GM19240 (cell line): ENCODE results near the gene ZBTB7A.

Experiments used
- DNase-seq: peaks from one replicate; pipeline ENCODE4 v3.0.0; 2011; ENCODE audit warnings: low spot score; ENCODE audit not compliant: insufficient read length

ZBTB7A gene

GRCh38 chr19:4066682-4067395 is at the start of gene ZBTB7A:
TSS of gene ZBTB7A (minus strand) at chr19:4066899. CDS start at chr19:4055232, 11,667 bp downstream.
- DNase-seq: no peak

GRCh38 chr19:4115818-4116385 is 49.2 kb upstream of the ZBTB7A start:
- DNase-seq: no peak

GRCh38 chr19:4115050-4115817 is 48.5 kb upstream of the ZBTB7A start:
- DNase-seq: peak; percentile 89

- DNase-seq: no peak
These were observed 47.5 kb upstream of the ZBTB7A start for GRCh38 chr19:4114181-4114580.

- DNase-seq: no peak
These were observed 46.8 kb upstream of the ZBTB7A start for GRCh38 chr19:4113398-4114088.

- no peak for DNase-seq
These were observed 45.7 kb upstream of the ZBTB7A start for GRCh38 chr19:4112367-4112766.

GRCh38 chr19:4109626-4109945 is 42.9 kb upstream of the ZBTB7A start:
- DNase-seq: no peak

GRCh38 chr19:4108767-4109625 is 42.3 kb upstream of the ZBTB7A start:
- DNase-seq: peak; percentile 82

- DNase-seq: no peak
These were observed 36.4 kb upstream of the ZBTB7A start for GRCh38 chr19:4103080-4103433.

GRCh38 chr19:4102339-4103079 is 35.8 kb upstream of the ZBTB7A start:
- DNase-seq: no peak

- DNase-seq: no peak
These were observed 34.7 kb upstream of the ZBTB7A start for GRCh38 chr19:4101496-4101770.

- DNase-seq: no peak
These were observed 34.2 kb upstream of the ZBTB7A start for GRCh38 chr19:4100647-4101495.

- DNase-seq: no peak
These were observed 32.5 kb upstream of the ZBTB7A start for GRCh38 chr19:4099041-4099764.

GRCh38 chr19:4098493-4098892 is 31.8 kb upstream of the ZBTB7A start:
- DNase-seq: no peak

- DNase-seq: no peak
These were observed 30.8 kb upstream of the ZBTB7A start for GRCh38 chr19:4097501-4097900.

- DNase-seq: no peak
These were observed 29.6 kb upstream of the ZBTB7A start for GRCh38 chr19:4096049-4096892.

GRCh38 chr19:4095488-4095844 is 28.8 kb upstream of the ZBTB7A start:
- no peak for DNase-seq

- DNase-seq: no peak
These were observed 28.2 kb upstream of the ZBTB7A start for GRCh38 chr19:4094761-4095487.
